Activated T-cell treated with anti-CD3 and anti-CD28 coated beads for 4 hours (primary cell): ENCODE results near the gene R3HCC1L.

ENCODE experiments used
- DNase-seq: peaks from one replicate; pipeline ENCODE4 v3.0.0-alpha.2; 2020

R3HCC1L gene

DNA sequence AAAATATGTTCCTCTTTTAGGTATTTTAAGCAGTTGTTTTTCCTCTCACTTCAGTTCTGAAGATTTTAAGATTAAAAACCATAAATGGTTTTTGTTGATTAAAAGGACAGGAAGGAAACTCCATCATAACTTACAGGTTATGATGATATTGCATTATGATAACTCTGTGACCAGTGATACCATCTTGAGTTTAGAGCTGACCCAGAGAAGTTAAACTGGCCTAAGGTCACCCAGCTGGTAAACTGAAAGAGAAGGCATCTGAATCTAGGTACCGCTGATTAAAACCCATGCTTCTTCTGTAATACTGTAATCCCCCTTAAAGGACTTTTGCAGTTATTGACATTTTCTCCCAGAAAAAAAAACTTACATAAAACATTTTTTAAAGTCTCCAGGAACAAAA is 103.9 kb downstream of the R3HCC1L start:
- no peak for DNase-seq

GRCh38 chr10:98240524-98240923 is 106.1 kb downstream of the R3HCC1L start:
- no peak for DNase-seq

DNA sequence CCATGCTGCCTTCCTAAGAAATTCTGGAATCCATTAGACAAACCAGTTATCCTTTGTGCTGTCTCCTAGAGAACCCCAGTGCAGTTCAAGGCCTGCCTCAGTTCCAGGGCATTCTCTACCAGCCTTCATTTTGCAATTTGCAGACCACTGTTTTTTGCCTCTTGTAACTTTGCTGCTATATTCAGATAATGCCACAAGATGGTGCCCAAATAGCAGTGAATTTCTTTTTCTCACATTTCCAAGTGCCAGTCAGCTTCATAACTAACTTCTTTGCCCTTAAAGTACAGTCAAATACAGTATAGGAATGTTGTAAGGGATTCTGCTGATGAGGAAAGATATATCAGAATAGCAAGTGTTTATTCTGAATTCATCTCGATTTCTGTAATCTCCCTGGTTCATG is 108.4 kb downstream of the R3HCC1L start:
- DNase-seq = no peak

DNA sequence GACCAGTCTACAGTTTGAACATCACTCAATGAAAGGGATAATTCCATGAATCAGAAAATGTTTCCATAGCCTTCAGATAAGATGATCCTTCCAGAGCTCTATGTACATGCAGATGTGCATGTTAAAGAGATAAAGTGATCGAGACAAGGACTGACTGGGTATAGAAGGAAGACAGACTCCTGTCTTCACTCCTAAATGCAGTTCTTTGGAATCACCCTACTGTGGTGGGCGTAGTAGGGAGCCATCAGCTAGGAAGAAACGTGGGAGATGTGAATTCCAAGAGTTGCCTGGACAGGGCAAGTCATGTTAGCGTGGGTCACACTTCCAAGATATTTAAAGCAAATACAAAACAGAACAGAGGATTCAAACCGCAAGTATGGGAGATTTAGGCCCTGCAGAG is 109.7 kb downstream of the R3HCC1L start:
- no peak for DNase-seq

- no peak for DNase-seq
Measured at GRCh38 chr10:98244586-98244985, 110.1 kb downstream of the R3HCC1L start.

DNA sequence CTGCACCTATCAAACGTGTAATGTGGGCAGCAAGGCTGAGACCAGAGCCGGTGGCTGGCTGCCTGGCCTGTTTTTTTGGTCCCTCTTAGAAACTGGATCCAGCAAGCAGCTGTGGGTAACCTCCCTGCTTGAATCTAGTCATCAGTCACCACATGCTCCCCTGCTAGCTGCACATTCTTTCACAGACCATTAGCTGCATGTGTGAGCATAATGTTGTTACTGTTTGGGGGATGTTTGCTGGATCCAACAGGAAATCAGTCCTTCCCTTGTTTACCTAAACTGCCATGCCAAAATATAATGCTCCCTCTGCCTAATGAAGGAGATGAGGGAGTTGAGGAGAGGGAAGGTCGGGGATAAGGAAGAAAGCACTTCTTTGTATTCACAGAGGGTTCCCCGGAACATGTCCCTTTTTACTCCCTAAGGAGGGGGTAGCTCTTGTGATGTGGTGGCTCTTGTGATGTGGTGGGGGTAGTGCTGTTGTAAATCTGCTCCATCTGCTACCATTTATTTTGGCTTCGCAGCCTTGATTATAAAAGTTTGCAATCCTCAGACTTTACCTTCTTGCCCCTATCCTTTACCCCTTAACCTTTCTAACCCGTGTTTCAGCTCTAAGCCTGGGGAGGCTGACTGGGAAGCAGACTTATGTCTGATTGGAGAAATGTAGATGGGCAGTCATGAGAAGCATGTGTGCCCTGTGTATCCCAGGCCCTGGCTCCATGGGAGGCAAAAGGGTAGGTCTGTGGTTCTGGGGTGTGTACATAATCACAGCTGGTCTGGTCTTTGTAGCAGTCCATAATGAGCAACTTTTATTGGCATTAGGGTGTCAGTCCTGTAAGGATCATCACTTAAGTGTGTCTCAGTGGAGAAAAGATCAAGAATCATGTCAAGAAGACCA is 112.7 kb downstream of the R3HCC1L start:
- DNase-seq = no peak

- DNase-seq = no peak
Measured at GRCh38 chr10:98248018-98248417, 113.6 kb downstream of the R3HCC1L start.

GRCh38 chr10:98249134-98249533 is 114.7 kb downstream of the R3HCC1L start:
- no peak for DNase-seq

- no peak for DNase-seq
Measured at GRCh38 chr10:98251399-98251798, 116.9 kb downstream of the R3HCC1L start.

- DNase-seq = no peak
Measured at GRCh38 chr10:98252464-98252863, 118.0 kb downstream of the R3HCC1L start.

DNA sequence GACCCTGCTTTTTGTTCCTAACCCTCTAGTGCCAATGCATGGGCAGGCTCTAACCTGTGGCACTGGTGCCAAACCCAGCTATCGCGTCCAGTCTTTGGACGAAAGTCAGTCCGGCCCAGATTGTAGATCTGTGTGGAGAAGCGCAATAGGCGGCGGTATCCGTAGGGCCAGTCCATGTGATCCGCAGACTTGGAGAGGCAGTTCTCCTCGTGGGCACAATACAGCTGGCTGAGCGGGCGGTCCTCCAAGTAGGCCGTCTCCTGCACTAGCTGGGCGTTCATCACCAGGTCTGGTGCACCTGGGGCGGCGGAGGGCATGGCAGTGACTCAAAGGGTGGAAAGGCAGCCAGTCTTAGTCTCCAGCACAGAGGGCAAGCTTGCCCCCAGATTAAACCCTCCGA is 119.0 kb downstream of the R3HCC1L start:
- DNase-seq = no peak

GRCh38 chr10:98254234-98254974 is 119.9 kb downstream of the R3HCC1L start:
- DNase-seq = no peak

DNA sequence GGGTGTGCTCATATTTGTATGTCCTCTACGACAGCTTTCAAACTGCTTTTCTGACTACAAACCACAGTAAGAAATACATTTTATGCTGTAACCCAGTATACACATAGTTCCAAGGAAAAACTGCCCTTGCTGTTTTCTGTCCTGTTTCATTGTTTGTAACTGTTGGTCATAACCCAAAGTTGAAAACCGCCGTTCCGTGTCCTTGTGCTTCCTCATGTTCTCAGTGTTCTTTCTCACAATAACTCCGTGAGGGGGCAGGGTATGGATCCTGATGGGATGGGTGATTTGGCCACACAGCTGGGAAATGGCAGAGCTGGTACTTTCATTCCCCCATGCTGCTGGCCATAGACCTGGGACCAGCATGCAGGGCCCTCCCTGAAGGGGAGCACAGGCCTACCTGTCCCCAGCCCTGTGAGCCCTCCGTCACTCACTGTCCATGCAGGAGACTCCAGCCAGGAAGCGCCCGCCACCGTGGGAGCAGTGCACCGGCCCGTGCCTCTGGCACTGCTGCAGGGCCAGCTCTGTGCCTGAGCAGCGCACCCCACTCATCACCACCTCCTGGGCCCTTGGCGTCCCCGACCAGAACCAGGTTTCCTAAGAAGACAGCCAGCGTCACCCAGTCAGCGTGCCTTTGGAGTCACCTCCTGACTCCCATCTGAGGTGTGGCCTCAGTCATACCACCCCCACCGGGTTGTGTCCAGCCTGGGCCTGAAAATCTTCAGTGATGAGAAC is 120.9 kb downstream of the R3HCC1L start:
- DNase-seq = no peak

DNA sequence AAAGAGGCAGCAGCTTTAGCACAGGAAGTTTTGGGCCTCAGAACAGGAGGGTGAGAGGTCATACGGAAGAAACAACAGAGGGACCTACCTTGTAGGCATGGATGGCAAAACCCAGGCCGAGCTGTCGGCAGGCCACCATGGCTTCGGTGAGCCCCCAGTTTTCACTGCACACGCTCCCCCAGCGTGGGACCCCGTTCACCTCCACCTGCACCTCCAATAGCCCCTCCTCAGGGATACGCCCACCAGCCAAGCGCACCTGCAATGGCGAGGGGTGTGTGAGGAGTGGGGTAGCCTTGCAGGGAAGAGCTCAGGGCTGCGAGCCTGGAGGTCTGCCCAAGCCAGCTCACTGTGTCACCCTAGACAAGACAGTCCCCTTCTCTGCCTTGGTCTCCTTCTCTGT is 122.2 kb downstream of the R3HCC1L start:
- no peak for DNase-seq

- no peak for DNase-seq
Measured at GRCh38 chr10:98257198-98257597, 122.7 kb downstream of the R3HCC1L start.

DNA sequence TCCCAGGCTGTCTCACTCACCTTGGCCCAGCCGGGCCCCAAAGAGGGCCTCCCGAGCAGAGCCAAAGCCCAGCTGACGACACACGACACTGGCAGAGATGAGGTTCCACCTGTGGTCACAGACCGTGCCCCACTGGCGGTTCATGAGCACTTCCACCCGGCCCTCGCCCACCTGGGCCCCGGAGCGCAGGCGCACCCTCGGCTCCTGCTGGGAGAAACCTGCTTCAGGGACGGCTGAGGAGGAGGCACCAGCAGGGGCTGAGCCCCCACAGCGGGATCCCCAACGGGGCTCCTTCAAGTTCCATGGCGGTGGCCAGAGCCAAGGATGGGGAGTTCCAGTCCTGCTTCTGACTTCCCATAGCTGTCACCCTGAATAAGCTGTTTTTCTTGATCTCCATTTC is 123.5 kb downstream of the R3HCC1L start:
- DNase-seq = no peak

GRCh38 chr10:98258683-98259454 is 124.4 kb downstream of the R3HCC1L start:
- no peak for DNase-seq

- no peak for DNase-seq
Measured at GRCh38 chr10:98259606-98260315, 125.3 kb downstream of the R3HCC1L start.

- DNase-seq = no peak
Measured at GRCh38 chr10:98260350-98260749, 125.9 kb downstream of the R3HCC1L start.

DNA sequence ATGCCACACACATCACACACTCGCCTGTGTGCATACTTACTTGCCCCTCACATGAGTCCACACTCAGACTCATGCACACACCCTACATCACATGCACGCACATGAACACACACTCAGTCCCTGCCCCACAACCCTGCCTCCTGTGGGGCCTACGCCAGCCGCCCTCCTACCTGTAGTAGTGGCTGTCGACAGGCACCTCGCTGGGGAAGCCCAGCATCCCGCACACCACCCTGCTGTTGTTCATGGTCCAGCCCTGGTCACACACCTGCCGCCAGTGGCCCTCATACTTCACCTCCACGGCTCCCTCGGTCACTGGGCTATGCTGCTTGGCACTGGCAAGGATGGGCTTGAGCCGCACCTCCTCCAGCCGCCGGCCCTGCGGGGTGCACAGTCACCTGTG is 126.3 kb downstream of the R3HCC1L start:
- no peak for DNase-seq

- no peak for DNase-seq
Measured at GRCh38 chr10:98261436-98262277, 127.2 kb downstream of the R3HCC1L start.
